ENCODE data around the gene EVX1. TPM values are rescaled to one million over a fixed set of nuclear protein-coding genes. Genes with fewer than 3 reads are reported as not detected.

Gene EVX1
- total RNA-seq, 1 donor from 2014 or later = not detected

- Histone ChIP-seq H3K79me2 (ENCODE audit: low read depth) (no peaks in the 10 kb centered on the region), H3K9me3 (ENCODE audit: low read depth) (no peaks in the 10 kb centered on the region), H3K27ac (no peak overlapping the region), H3K27me3 (peaks cover 100% of the 10 kb centered on the region), H3K4me2 (no peak overlapping the region), H3K4me1 (peaks cover 21% of the 10 kb centered on the region), H3F3A (ENCODE audit: low read depth) (peaks cover 9% of the 10 kb centered on the region), H2AFZ (replicated peaks) (no peak overlapping the region), H3K9ac (no peak overlapping the region), H3K36me3 (no peaks in the 10 kb centered on the region), H3K4me3 (no peak overlapping the region), H4K20me1 (ENCODE audit: low read depth) (peaks cover 85% of the 10 kb centered on the region)
- DNase-seq (ENCODE audit: low spot score) = no peak
- H3K4me1 Mint-ChIP-seq = peaks cover 4% of the 10 kb centered on the region
- peaks cover 5% of the 10 kb centered on the region for H3K9me3 Mint-ChIP-seq
- peaks cover 96% of the 10 kb centered on the region for H3K27me3 Mint-ChIP-seq (ENCODE audit: insufficient read depth, low read depth)
- no peak overlapping the region for H3K27ac Mint-ChIP-seq
- H3K36me3 Mint-ChIP-seq = no peaks in the 10 kb centered on the region
- TF ChIP-seq EZH2 (IDR thresholded peaks at IDR 0.05) (peak; percentile 53), EZH2phosphoT487 (IDR thresholded peaks at IDR 0.05) (no peak)
- no peak overlapping the region for H3K4me3 Mint-ChIP-seq
Measured at GRCh38 chr7:27211084-27211446, 31.5 kb upstream of the EVX1 start.

DNA sequence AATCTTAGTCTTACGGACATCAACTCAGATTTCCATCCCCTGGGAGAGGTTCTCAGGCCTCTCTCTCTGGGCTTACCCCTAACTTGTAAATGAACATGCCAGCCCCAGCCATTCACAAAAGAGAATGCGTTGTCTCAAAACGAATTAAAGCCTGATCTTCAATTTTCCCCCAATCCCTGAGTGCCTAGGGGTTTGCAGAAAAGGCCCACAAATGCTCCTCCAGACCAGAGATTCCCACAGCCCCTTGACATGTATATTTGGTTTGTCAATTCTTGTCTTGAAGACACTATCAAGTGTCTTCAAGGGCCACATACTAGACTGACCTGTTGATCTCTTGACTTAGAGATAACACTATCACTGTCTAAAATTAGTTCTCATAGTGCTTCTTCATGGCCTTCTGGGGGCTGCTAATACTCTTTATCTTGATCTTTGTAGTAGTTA is 30.8 kb upstream of the EVX1 start:
- DNase-seq (ENCODE audit: low spot score) = no peak
- H4K20me1 ChIP-seq (ENCODE audit: low read depth) = peaks cover 78% of the 10 kb centered on the region
- TF ChIP-seq EZH2phosphoT487 (IDR thresholded peaks at IDR 0.05) (peak; percentile 6), CTCF (IDR thresholded peaks at IDR 0.05) (no peak), EZH2 (IDR thresholded peaks at IDR 0.05) (no peak)
- Mint-ChIP-seq H3K4me3 (no peak overlapping the region), H3K27me3 (ENCODE audit: insufficient read depth, low read depth) (peaks cover 96% of the 10 kb centered on the region), H3K4me1 (peaks cover 4% of the 10 kb centered on the region), H3K27ac (no peak overlapping the region), H3K9me3 (peaks cover 4% of the 10 kb centered on the region), H3K36me3 (no peaks in the 10 kb centered on the region)
- peaks cover 9% of the 10 kb centered on the region for H3F3A ChIP-seq (ENCODE audit: low read depth)
- no peak overlapping the region for H2AFZ ChIP-seq (replicated peaks)
- H3K9ac ChIP-seq = no peak overlapping the region
- H3K4me3 ChIP-seq = no peak overlapping the region
- H3K27ac ChIP-seq = no peak overlapping the region
- no peaks in the 10 kb centered on the region for H3K9me3 ChIP-seq (ENCODE audit: low read depth)
- peaks cover 27% of the 10 kb centered on the region for H3K4me1 ChIP-seq
- H3K27me3 ChIP-seq = peaks cover 100% of the 10 kb centered on the region
- no peaks in the 10 kb centered on the region for H3K79me2 ChIP-seq (ENCODE audit: low read depth)
- H3K36me3 ChIP-seq = no peaks in the 10 kb centered on the region
- no peak overlapping the region for H3K4me2 ChIP-seq

- H3K4me2 ChIP-seq = peak overlapping the region; percentile 61
- no peaks in the 10 kb centered on the region for H3K36me3 ChIP-seq
- H3K9ac ChIP-seq = no peak overlapping the region
- peaks cover 22% of the 10 kb centered on the region for H3K4me1 ChIP-seq
- H2AFZ ChIP-seq (replicated peaks) = no peak overlapping the region
- peaks cover 6% of the 10 kb centered on the region for H3F3A ChIP-seq (ENCODE audit: low read depth)
- no peak for DNase-seq (ENCODE audit: low spot score)
- peaks cover 100% of the 10 kb centered on the region for H3K27me3 ChIP-seq
- peaks cover 4% of the 10 kb centered on the region for H3K4me1 Mint-ChIP-seq
- peaks cover 96% of the 10 kb centered on the region for H3K27me3 Mint-ChIP-seq (ENCODE audit: insufficient read depth, low read depth)
- no peak overlapping the region for H3K27ac ChIP-seq
- H3K9me3 ChIP-seq (ENCODE audit: low read depth) = no peaks in the 10 kb centered on the region
- TF ChIP-seq EZH2 (IDR thresholded peaks at IDR 0.05) (peak; percentile 95), EZH2phosphoT487 (IDR thresholded peaks at IDR 0.05) (no peak), CTCF (IDR thresholded peaks at IDR 0.05) (no peak)
- no peaks in the 10 kb centered on the region for H3K36me3 Mint-ChIP-seq
- H3K9me3 Mint-ChIP-seq = peaks cover 4% of the 10 kb centered on the region
- no peak overlapping the region for H3K4me3 Mint-ChIP-seq
- peak overlapping the region; percentile 25 for H3K4me3 ChIP-seq
- peaks cover 68% of the 10 kb centered on the region for H4K20me1 ChIP-seq (ENCODE audit: low read depth)
- no peaks in the 10 kb centered on the region for H3K79me2 ChIP-seq (ENCODE audit: low read depth)
- no peak overlapping the region for H3K27ac Mint-ChIP-seq
Measured at GRCh38 chr7:27212497-27213432, 29.8 kb upstream of the EVX1 start.

All from neural progenitor cell (in vitro differentiated cells).